Endodermal cell (in vitro differentiated cells): Measurements from ENCODE around the gene MRAP2. TPM values are rescaled to one million over a fixed set of nuclear protein-coding genes. Genes with fewer than 3 reads are reported as not detected.

Experiments used
- DNase-seq: peaks from one replicate; pipeline ENCODE4 v3.0.0-alpha.2; 2017
- H3K27ac ChIP-seq: 2 replicates; pipeline ENCODE4 v1.5.1; 2013; ENCODE audit warnings: mild to moderate bottlenecking, low read depth, low read length, moderate library complexity
- H3K27me3 ChIP-seq: 2 replicates; pipeline ENCODE4 v1.6.1; 2013; ENCODE audit warnings: mild to moderate bottlenecking, low read length, moderate library complexity; ENCODE audit not compliant: insufficient read depth, control insufficient read depth, poor library complexity, severe bottlenecking
- H3K36me3 ChIP-seq: 2 replicates; pipeline ENCODE4 v1.7.0; 2013; ENCODE audit warnings: mild to moderate bottlenecking, low read length, moderate library complexity; ENCODE audit not compliant: control insufficient read depth, insufficient read depth
- H3K4me1 ChIP-seq: one replicate; pipeline ENCODE4 v1.7.0; 2013; ENCODE audit warnings: low read length; ENCODE audit not compliant: control insufficient read depth, insufficient read depth
- H3K4me3 ChIP-seq: 2 replicates; pipeline ENCODE4 v1.5.1; 2013; ENCODE audit warnings: mild to moderate bottlenecking, low read length, moderate library complexity
- H3K9ac ChIP-seq: 2 replicates; pipeline ENCODE4 v1.6.1; 2013; ENCODE audit warnings: mild to moderate bottlenecking, low read length, moderate library complexity; ENCODE audit not compliant: poor library complexity, severe bottlenecking; ENCODE audit errors: extremely low read depth
- H3K9me3 ChIP-seq: 2 replicates; pipeline ENCODE4 v1.6.1; 2013; ENCODE audit warnings: mild to moderate bottlenecking, low read length, moderate library complexity; ENCODE audit not compliant: control insufficient read depth
- H3K27ac Mint-ChIP-seq: 2 replicates; pipeline ENCODE4 v1.8.0; 2020; ENCODE audit warnings: mixed read lengths
- H3K27me3 Mint-ChIP-seq: 2 replicates; pipeline ENCODE4 v1.8.0; 2021; ENCODE audit warnings: mild to moderate bottlenecking, mixed read lengths; ENCODE audit not compliant: insufficient read depth
- H3K36me3 Mint-ChIP-seq: 2 replicates; pipeline ENCODE4 v1.8.0; 2020; ENCODE audit warnings: low read depth, mixed read lengths
- H3K4me1 Mint-ChIP-seq: 2 replicates; pipeline ENCODE4 v1.8.0; 2020; ENCODE audit warnings: mixed read lengths
- H3K4me3 Mint-ChIP-seq: 2 replicates; pipeline ENCODE4 v1.8.0; 2020; ENCODE audit warnings: mild to moderate bottlenecking, moderate library complexity, mixed read lengths
- H3K9me3 Mint-ChIP-seq: 2 replicates; pipeline ENCODE4 v1.8.0; 2020; ENCODE audit warnings: mild to moderate bottlenecking, mixed read lengths
- WGBS, 2 experiments: methylation state at CpG; one replicate each; pipeline versions ENCODE4 v1.1.5 to v1.1.7; 2013; ENCODE audit warnings: missing lambda C conversion rate in 2 of 2, mixed read lengths in 1 of 2; ENCODE audit not compliant: insufficient coverage in 1 of 2, insufficient read length in 1 of 2; 5-methylcytosine and 5-hydroxymethylcytosine counted together
- total RNA-seq, 2 donors: library from RNA; stranded (reverse); fragmentation: NEBNext Ultra II Directional in 1 of 2; extraction: Animal tissue kit (Norgen Biotek cat#: 25700) in 1 of 2; gene quantifications; 2 replicates in 1 of 2; 3 replicates in 1 of 2; pipeline ENCODE4 v1.2.1, GENCODE V29; 2021
- TF ChIP-seq, protein P1 (sequence below): fragments of 200-600 bp; sonication (generic); conservative IDR thresholded peaks from 2 replicates; pipeline ENCODE4 v1.5.0; 2021; ENCODE audit warnings: antibody characterized with exemption, mild to moderate bottlenecking

The MRAP2 gene
- total RNA-seq, 2 donors from 2014 or later: 10.7 to 10.8 TPM

DNA sequence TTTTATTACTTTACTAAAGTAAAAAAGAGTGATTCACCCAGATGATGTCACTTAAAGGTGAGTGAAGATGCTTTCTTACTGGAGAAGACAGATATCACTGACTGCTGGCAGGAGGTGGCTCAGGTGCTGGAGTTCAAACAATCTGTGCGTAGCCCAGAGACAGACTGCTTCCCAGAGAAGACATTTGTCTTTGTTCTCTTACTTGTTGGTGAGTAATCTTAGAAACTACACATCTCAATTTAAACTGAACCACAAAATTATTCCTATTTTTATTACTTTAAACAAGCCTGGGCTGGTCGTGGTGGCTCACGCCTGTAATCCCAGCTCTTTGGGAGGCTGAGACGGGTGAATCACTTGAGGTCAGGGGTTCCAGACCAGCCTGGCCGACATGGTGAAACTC lies 101.7 kb downstream of the MRAP2 start:
- H3K36me3 Mint-ChIP-seq: peaks cover 62% of the 10 kb centered on the region
- no peak for DNase-seq

GRCh38 chr6:84136364-84137050 lies 102.9 kb downstream of the MRAP2 start:
- no peak overlapping the region for H3K4me3 ChIP-seq
- H3K9me3 ChIP-seq: peaks cover 36% of the 10 kb centered on the region
- H3K9ac ChIP-seq: no peak overlapping the region
- peaks cover 35% of the 10 kb centered on the region for H3K9me3 Mint-ChIP-seq
- H3K4me1 Mint-ChIP-seq: peaks cover 25% of the 10 kb centered on the region
- no peak overlapping the region for H3K27ac ChIP-seq
- H3K36me3 Mint-ChIP-seq: peaks cover 50% of the 10 kb centered on the region
- TF ChIP-seq, protein P1, sequence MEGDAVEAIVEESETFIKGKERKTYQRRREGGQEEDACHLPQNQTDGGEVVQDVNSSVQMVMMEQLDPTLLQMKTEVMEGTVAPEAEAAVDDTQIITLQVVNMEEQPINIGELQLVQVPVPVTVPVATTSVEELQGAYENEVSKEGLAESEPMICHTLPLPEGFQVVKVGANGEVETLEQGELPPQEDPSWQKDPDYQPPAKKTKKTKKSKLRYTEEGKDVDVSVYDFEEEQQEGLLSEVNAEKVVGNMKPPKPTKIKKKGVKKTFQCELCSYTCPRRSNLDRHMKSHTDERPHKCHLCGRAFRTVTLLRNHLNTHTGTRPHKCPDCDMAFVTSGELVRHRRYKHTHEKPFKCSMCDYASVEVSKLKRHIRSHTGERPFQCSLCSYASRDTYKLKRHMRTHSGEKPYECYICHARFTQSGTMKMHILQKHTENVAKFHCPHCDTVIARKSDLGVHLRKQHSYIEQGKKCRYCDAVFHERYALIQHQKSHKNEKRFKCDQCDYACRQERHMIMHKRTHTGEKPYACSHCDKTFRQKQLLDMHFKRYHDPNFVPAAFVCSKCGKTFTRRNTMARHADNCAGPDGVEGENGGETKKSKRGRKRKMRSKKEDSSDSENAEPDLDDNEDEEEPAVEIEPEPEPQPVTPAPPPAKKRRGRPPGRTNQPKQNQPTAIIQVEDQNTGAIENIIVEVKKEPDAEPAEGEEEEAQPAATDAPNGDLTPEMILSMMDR: no peak
- no peaks in the 10 kb centered on the region for H3K27me3 ChIP-seq
- H3K36me3 ChIP-seq: peaks cover 37% of the 10 kb centered on the region
- peaks cover 9% of the 10 kb centered on the region for H3K4me1 ChIP-seq
- no peak overlapping the region for H3K4me3 Mint-ChIP-seq
- no peaks in the 10 kb centered on the region for H3K27me3 Mint-ChIP-seq
- H3K27ac Mint-ChIP-seq: no peak overlapping the region
- WGBS, 2 experiments: 96 to 100% methylated on average over 3 to 4 of the region's 4 CpGs
- no peak for DNase-seq

More for the DNA sequence above, 101.7 kb downstream of the MRAP2 start:
- H3K27me3 ChIP-seq: no peaks in the 10 kb centered on the region
- H3K9me3 Mint-ChIP-seq: peaks cover 47% of the 10 kb centered on the region
- no peak overlapping the region for H3K4me3 Mint-ChIP-seq
- peaks cover 17% of the 10 kb centered on the region for H3K4me1 Mint-ChIP-seq
- peaks cover 36% of the 10 kb centered on the region for H3K9me3 ChIP-seq
- TF ChIP-seq, protein P1: no peak
- peaks cover 4% of the 10 kb centered on the region for H3K4me1 ChIP-seq
- 85 to 95% methylated on average over 4 to 5 of the region's 5 CpGs for WGBS, 2 experiments
- H3K27ac ChIP-seq: no peak overlapping the region
- no peaks in the 10 kb centered on the region for H3K27me3 Mint-ChIP-seq
- H3K9ac ChIP-seq: no peak overlapping the region
- H3K27ac Mint-ChIP-seq: no peak overlapping the region
- H3K4me3 ChIP-seq: no peak overlapping the region
- peaks cover 37% of the 10 kb centered on the region for H3K36me3 ChIP-seq

DNA sequence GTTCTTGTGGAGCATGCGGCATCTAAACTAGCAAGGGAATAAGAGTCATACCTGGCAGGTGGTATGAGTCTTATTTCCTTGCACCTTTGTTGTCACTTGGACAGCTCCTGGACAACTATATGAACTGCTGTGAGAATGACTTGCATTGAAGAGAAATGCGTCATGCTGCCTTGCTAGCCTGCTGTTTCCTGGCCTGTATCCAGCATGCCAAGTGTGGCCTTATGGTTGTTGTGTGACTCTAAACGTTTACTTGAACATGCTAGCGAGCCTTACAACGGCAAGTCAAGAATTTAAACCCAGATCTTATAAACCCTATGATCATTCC lies 103.4 kb downstream of the MRAP2 start:
- H3K27me3 ChIP-seq: no peaks in the 10 kb centered on the region
- Mint-ChIP-seq H3K27me3 (no peaks in the 10 kb centered on the region), H3K9me3 (peaks cover 30% of the 10 kb centered on the region), H3K4me3 (no peak overlapping the region), H3K27ac (no peak overlapping the region), H3K4me1 (peaks cover 30% of the 10 kb centered on the region), H3K36me3 (peaks cover 45% of the 10 kb centered on the region)
- H3K4me3 ChIP-seq: no peak overlapping the region
- peaks cover 36% of the 10 kb centered on the region for H3K9me3 ChIP-seq
- H3K4me1 ChIP-seq: peaks cover 14% of the 10 kb centered on the region
- TF ChIP-seq, protein P1: no peak
- peaks cover 37% of the 10 kb centered on the region for H3K36me3 ChIP-seq
- H3K9ac ChIP-seq: no peak overlapping the region
- no peak overlapping the region for H3K27ac ChIP-seq
- WGBS, 2 experiments: 94 to 100% methylated on average over 2 to 5 of the region's 5 CpGs
- no peak for DNase-seq
